Measurements from ENCODE around the gene P3H4.

- TF ChIP-seq PPARA (CRISPR knock-in tag; IDR thresholded peaks at IDR 0.05; ENCODE audit: borderline replicate concordance) = no peak
- no peak for TF ChIP-seq PATZ1 (CRISPR knock-in tag; IDR thresholded peaks at IDR 0.05; ENCODE audit: borderline replicate concordance)
Measured at GRCh38 chr17:41814195-41814594, 2.4 kb upstream of the P3H4 start.

Data from SK-N-SH treated with all-trans-retinoic acid at 6 μM for 48 hours (cell line).